HFF-Myc (cell line): Measurements from ENCODE around the gene MYCT1.

Experiments used
- DNase-seq: peaks from one replicate; pipeline ENCODE4 v3.0.0-alpha.2; 2011; ENCODE audit warnings: low read depth; ENCODE audit errors: extremely low read depth
- H3K4me3 ChIP-seq: replicated peaks from 2 replicates; pipeline ENCODE4 v1.5.1; 2011; ENCODE audit warnings: low read depth, mild to moderate bottlenecking, control low read depth, low read length
- TF ChIP-seq, protein P1 (sequence below): IDR thresholded peaks from 2 replicates; pipeline ENCODE4 v1.5.1; 2012; ENCODE audit warnings: mild to moderate bottlenecking, low read depth, low read length, control low read depth; ENCODE audit errors: missing control alignments

MYCT1 gene

GRCh38 chr6:152769993-152770392, 72.3 kb downstream of the MYCT1 start:
- DNase-seq = no peak

DNA sequence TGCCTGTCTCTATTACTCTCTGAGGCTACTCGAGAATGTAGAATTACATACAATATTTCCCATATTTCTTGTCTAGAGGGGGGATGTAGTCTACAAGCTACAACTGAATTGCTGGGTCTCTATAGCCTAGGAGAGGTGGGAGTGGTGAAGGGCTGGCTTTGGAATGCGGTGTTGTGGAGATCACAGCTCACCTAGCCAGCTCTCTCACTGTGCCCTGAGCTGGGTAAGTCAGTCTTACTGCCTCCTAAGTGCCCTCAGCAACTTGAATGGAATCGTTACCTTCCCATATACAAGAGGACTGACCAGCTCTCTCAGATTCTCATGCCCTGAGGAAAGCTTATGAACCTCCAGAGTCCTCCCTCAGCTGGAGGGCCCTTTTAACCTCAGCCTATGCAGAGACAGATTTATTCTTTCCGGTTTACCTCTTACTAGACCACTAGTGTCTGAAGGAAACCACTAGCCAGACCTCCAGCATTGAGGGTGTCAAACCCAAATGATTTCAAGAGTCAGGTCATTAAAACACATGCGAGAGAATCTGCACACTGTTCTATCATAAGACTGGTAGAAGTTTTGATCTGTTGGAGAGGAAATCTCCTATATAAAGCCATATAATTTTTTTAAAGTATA, 73.5 kb downstream of the MYCT1 start:
- DNase-seq = no peak
- H3K4me3 ChIP-seq = no peak overlapping the region
- TF ChIP-seq, protein P1, sequence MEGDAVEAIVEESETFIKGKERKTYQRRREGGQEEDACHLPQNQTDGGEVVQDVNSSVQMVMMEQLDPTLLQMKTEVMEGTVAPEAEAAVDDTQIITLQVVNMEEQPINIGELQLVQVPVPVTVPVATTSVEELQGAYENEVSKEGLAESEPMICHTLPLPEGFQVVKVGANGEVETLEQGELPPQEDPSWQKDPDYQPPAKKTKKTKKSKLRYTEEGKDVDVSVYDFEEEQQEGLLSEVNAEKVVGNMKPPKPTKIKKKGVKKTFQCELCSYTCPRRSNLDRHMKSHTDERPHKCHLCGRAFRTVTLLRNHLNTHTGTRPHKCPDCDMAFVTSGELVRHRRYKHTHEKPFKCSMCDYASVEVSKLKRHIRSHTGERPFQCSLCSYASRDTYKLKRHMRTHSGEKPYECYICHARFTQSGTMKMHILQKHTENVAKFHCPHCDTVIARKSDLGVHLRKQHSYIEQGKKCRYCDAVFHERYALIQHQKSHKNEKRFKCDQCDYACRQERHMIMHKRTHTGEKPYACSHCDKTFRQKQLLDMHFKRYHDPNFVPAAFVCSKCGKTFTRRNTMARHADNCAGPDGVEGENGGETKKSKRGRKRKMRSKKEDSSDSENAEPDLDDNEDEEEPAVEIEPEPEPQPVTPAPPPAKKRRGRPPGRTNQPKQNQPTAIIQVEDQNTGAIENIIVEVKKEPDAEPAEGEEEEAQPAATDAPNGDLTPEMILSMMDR = no peak

More at GRCh38 chr6:152769993-152770392, 72.3 kb downstream of the MYCT1 start:
- no peak overlapping the region for H3K4me3 ChIP-seq
- TF ChIP-seq, protein P1 = no peak
